KMS-11 (cell line): ENCODE results near the gene XPR1.

Experiments used
- H2AFZ ChIP-seq: fragments of 200-600 bp; sonication (generic); 2 replicates; pipeline ENCODE4 v1.6.1; 2016; ENCODE audit warnings: antibody characterized with exemption, mixed run types, low read depth
- H3K27ac ChIP-seq: fragments of 200-600 bp; sonication (generic); 2 replicates; pipeline ENCODE4 v1.6.1; 2016; ENCODE audit warnings: mild to moderate bottlenecking, mixed run types
- H3K27me3 ChIP-seq: fragments of 200-600 bp; sonication (generic); 2 replicates; pipeline ENCODE4 v1.6.1; 2017; ENCODE audit warnings: mild to moderate bottlenecking, low read depth, mixed run types, moderate library complexity; ENCODE audit not compliant: insufficient read depth
- H3K36me3 ChIP-seq: fragments of 200-600 bp; sonication (generic); 2 replicates; pipeline ENCODE4 v1.6.1; 2017; ENCODE audit warnings: mild to moderate bottlenecking, mixed run types; ENCODE audit not compliant: insufficient read depth
- H3K4me1 ChIP-seq: fragments of 200-600 bp; sonication (generic); 2 replicates; pipeline ENCODE4 v1.6.1; 2016; ENCODE audit warnings: mild to moderate bottlenecking, low read depth, mixed run types; ENCODE audit not compliant: poor library complexity, severe bottlenecking
- H3K4me2 ChIP-seq: fragments of 200-600 bp; sonication (generic); 2 replicates; pipeline ENCODE4 v1.7.0; 2016; ENCODE audit warnings: mild to moderate bottlenecking, mixed run types
- H3K4me3 ChIP-seq: fragments of 200-600 bp; sonication (generic); IDR thresholded peaks from 2 replicates; pipeline ENCODE4 v1.6.1; 2017; ENCODE audit warnings: low read depth, low read length, mixed read lengths; ENCODE audit not compliant: insufficient read depth
- H3K79me2 ChIP-seq: fragments of 200-600 bp; sonication (generic); 2 replicates; pipeline ENCODE4 v1.6.1; 2016; ENCODE audit warnings: low read depth, mixed run types; ENCODE audit not compliant: insufficient read depth
- H3K9ac ChIP-seq: fragments of 200-600 bp; sonication (generic); 2 replicates; pipeline ENCODE4 v1.6.1; 2016; ENCODE audit warnings: mild to moderate bottlenecking, mixed run types
- H4K20me1 ChIP-seq: fragments of 200-600 bp; sonication (generic); 2 replicates; pipeline ENCODE4 v1.6.1; 2016; ENCODE audit warnings: mild to moderate bottlenecking, mixed run types; ENCODE audit not compliant: insufficient read depth
- CTCF ChIP-seq: fragments of 200-600 bp; sonication (generic); conservative IDR thresholded peaks from 2 replicates; pipeline ENCODE4 v1.6.1; 2017; ENCODE audit warnings: low read depth, mild to moderate bottlenecking, antibody characterized with exemption, low read length, moderate library complexity, mixed read lengths

XPR1 gene

GRCh38 chr1:180935326-180936109 is 303.7 kb downstream of the XPR1 start:
- H3K4me2 ChIP-seq: no peak overlapping the region
- H3K4me3 ChIP-seq: no peak overlapping the region
- no peak overlapping the region for H3K27ac ChIP-seq

GRCh38 chr1:180936110-180937011 is 304.5 kb downstream of the XPR1 start:
- H3K4me1 ChIP-seq: no peaks in the 10 kb centered on the region
- H4K20me1 ChIP-seq: no peaks in the 10 kb centered on the region
- H2AFZ ChIP-seq: no peak overlapping the region
- H3K4me2 ChIP-seq: no peak overlapping the region
- TF ChIP-seq CTCF: no peak
- H3K9ac ChIP-seq: no peak overlapping the region
- no peaks in the 10 kb centered on the region for H3K36me3 ChIP-seq
- no peaks in the 10 kb centered on the region for H3K79me2 ChIP-seq
- no peak overlapping the region for H3K4me3 ChIP-seq
- H3K27me3 ChIP-seq: no peaks in the 10 kb centered on the region
- H3K27ac ChIP-seq: no peak overlapping the region

More at GRCh38 chr1:180935326-180936109, 303.7 kb downstream of the XPR1 start:
- Histone ChIP-seq H4K20me1 (no peaks in the 10 kb centered on the region), H3K27me3 (no peaks in the 10 kb centered on the region), H3K36me3 (no peaks in the 10 kb centered on the region), H2AFZ (no peak overlapping the region), H3K79me2 (no peaks in the 10 kb centered on the region), H3K4me1 (no peaks in the 10 kb centered on the region), H3K9ac (no peak overlapping the region)
- TF ChIP-seq CTCF: no peak

GRCh38 chr1:180937012-180937372 is 305.2 kb downstream of the XPR1 start:
- no peak for TF ChIP-seq CTCF
- Histone ChIP-seq H4K20me1 (no peaks in the 10 kb centered on the region), H3K4me1 (no peaks in the 10 kb centered on the region), H3K4me3 (no peak overlapping the region), H3K36me3 (no peaks in the 10 kb centered on the region), H3K4me2 (no peak overlapping the region), H3K27me3 (no peaks in the 10 kb centered on the region), H3K79me2 (no peaks in the 10 kb centered on the region), H3K27ac (no peak overlapping the region), H3K9ac (no peak overlapping the region), H2AFZ (no peak overlapping the region)

GRCh38 chr1:180937624-180938225 is 305.9 kb downstream of the XPR1 start:
- no peaks in the 10 kb centered on the region for H3K27me3 ChIP-seq
- no peak overlapping the region for H3K4me2 ChIP-seq
- no peak overlapping the region for H3K27ac ChIP-seq
- H3K36me3 ChIP-seq: no peaks in the 10 kb centered on the region
- H3K4me1 ChIP-seq: no peaks in the 10 kb centered on the region
- no peak overlapping the region for H3K9ac ChIP-seq
- TF ChIP-seq CTCF: no peak
- H4K20me1 ChIP-seq: no peaks in the 10 kb centered on the region
- H3K4me3 ChIP-seq: no peak overlapping the region
- H3K79me2 ChIP-seq: no peaks in the 10 kb centered on the region
- H2AFZ ChIP-seq: no peak overlapping the region
